Spleen (tissue), 11 donors: ENCODE data around the gene CEBPG. TPM values are rescaled to one million over a fixed set of nuclear protein-coding genes. Genes with fewer than 3 reads are reported as not detected.

Source experiments
- DNase-seq: peaks from one replicate; pipeline ENCODE4 v3.0.0-alpha.2; 2020
- H3K27ac ChIP-seq, 8 donors: fragments of 200-600 bp; sonication (generic) in 7 of 8; 1 replicate in 4 of 8; 2 replicates in 4 of 8; pipeline versions ENCODE4 v1.5.0 to v1.8.0; 2016 to 2021; ENCODE audit warnings: inconsistent platforms in 4 of 8, mild to moderate bottlenecking in 4 of 8, moderate library complexity in 1 of 8
- H3K27me3 ChIP-seq, 7 donors: fragments of 200-600 bp; sonication (generic) in 6 of 7; replicated peaks in 1 of 7; 1 replicate in 4 of 7; 2 replicates in 3 of 7; pipeline versions ENCODE4 v1.5.0 to v1.8.0; 2016 to 2021; ENCODE audit warnings: inconsistent platforms in 3 of 7, mild to moderate bottlenecking in 1 of 7
- H3K36me3 ChIP-seq, 6 donors: fragments of 200-600 bp; sonication (generic) in 5 of 6; 1 replicate in 4 of 6; 2 replicates in 2 of 6; pipeline versions ENCODE4 v1.5.0 to v1.8.0; 2016 to 2021; ENCODE audit warnings: inconsistent platforms in 2 of 6
- H3K4me1 ChIP-seq, 6 donors: fragments of 200-600 bp; sonication (generic) in 5 of 6; 1 replicate in 3 of 6; 2 replicates in 3 of 6; pipeline versions ENCODE4 v1.5.0 to v1.8.0; 2016 to 2021; ENCODE audit warnings: inconsistent platforms in 3 of 6
- H3K4me3 ChIP-seq, 8 donors: fragments of 200-600 bp; sonication (generic) in 7 of 8; 1 replicate in 4 of 8; 2 replicates in 4 of 8; pipeline versions ENCODE4 v1.5.0 to v1.8.0; 2016 to 2021; ENCODE audit warnings: inconsistent platforms in 4 of 8, mild to moderate bottlenecking in 4 of 8, moderate library complexity in 2 of 8
- H3K9me3 ChIP-seq, 8 donors: fragments of 200-600 bp; sonication (generic) in 7 of 8; 1 replicate in 4 of 8; 2 replicates in 4 of 8; pipeline versions ENCODE4 v1.5.0 to v1.8.0; 2016 to 2021; ENCODE audit warnings: inconsistent platforms in 4 of 8
- CTCF ChIP-seq, 11 experiments: fragments of 200-600 bp in 7 of 11; fragments of 450-650 bp in 4 of 11; sonication (generic) in 4 of 11; IDR thresholded peaks in 8 of 11; conservative IDR thresholded peaks in 3 of 11; 1 replicate in 7 of 11; 2 replicates in 4 of 11; pipeline versions ENCODE4 v1.4.0 to v1.8.0; 2016 to 2021; ENCODE audit warnings: antibody characterized with exemption in 11 of 11, inconsistent platforms in 4 of 11, mild to moderate bottlenecking in 1 of 11
- POLR2A ChIP-seq, 3 donors: fragments of 450-650 bp; IDR thresholded peaks; one replicate each; pipeline ENCODE4 v1.5.1; 2017; ENCODE audit warnings: antibody characterized with exemption in 3 of 3, mild to moderate bottlenecking in 1 of 3
- POLR2AphosphoS5 ChIP-seq, 3 donors: sonication (generic); formaldehyde crosslinking; IDR thresholded peaks; one replicate each; pipeline ENCODE4 v1.5.1; 2017; ENCODE audit warnings: antibody characterized with exemption in 3 of 3
- WGBS, 5 donors: extraction: QIAGEN DNeasy Blood & Tissue Kit in 3 of 5; methylation state at CpG; one replicate each; pipeline versions ENCODE4 v1.1.5 to v1.1.7; 2013 to 2018; 5-methylcytosine and 5-hydroxymethylcytosine counted together
- intact Hi-C: fragments of 100-400 bp; cut with DNase I; formaldehyde crosslinking; loops from one replicate; pipeline ENCODE4 v1.15.0; 2023; ENCODE audit warnings: low total_unique reads
- polyA plus RNA-seq, 3 donors: library from polyadenylated mRNA; stranded (reverse); fragments of 200-250 nt; gene quantifications; one replicate each; pipeline ENCODE4 v1.2.1, GENCODE V29; 2013
- total RNA-seq, 7 donors: library from RNA; depleted of rRNA in 3 of 7; stranded (reverse); fragments of >200 nt in 3 of 7; fragmentation: NEBNext Ultra II Directional in 4 of 7; extraction: Animal tissue kit (Norgen Biotek cat#: 25700) in 4 of 7; gene quantifications; one replicate each; pipeline versions ENCODE4 v1.1.0 to v1.2.1, GENCODE V29; 2016 to 2021
- donor health status: healthy with polysubstance abuse.
- donor health status: DM: no; HTN: no; CAD: no; lungs with moderate emphysema.
- donor health status: DM: no; HTN: no; CAD: no.
- donor health status: Bipolar disorder and iron deficiency.
- donor health status: healthy.
- donor health status: DM: no; HTN: no; CAD: no.
- donor health status: DM: yes; HTN: yes; CAD: no.

The CEBPG gene
- total and polyA plus RNA-seq, 10 donors = 9.3 to 21.1 (median 16.0) TPM

GRCh38 chr19:33407716-33408115 is 34.2 kb downstream of the CEBPG start:
- intact Hi-C loops = loop anchor here (2.0 kb wide), 1 partner anchor 173 kb away; no protein-coding TSS in a partner anchor
- DNase-seq = peak; percentile 59

GRCh38 chr19:33408116-33408515 is 34.6 kb downstream of the CEBPG start:
- peaks cover 0 to 54% (median 16%) of the 10 kb centered on the region in 6 donors for H3K36me3 ChIP-seq
- H3K27me3 ChIP-seq = no peaks in the 10 kb centered on the region
- no peak for TF ChIP-seq POLR2AphosphoS5 (IDR thresholded peaks at IDR 0.05)
- no peak for TF ChIP-seq POLR2A (IDR thresholded peaks at IDR 0.05)
- TF ChIP-seq CTCF (IDR thresholded peaks at IDR 0.05 in 8 of 11, conservative IDR thresholded peaks at IDR 0.05 in 3 of 11) = no peak
- intact Hi-C loops = no loop called here
- H3K9me3 ChIP-seq = no peaks in the 10 kb centered on the region
- peaks cover 0 to 6% (median 0%) of the 10 kb centered on the region in 6 donors for H3K4me1 ChIP-seq
- WGBS, 5 donors = 83 to 93% (median 87%) methylated on average over 10 to 13 of the region's 13 CpGs
- no peak overlapping the region for H3K27ac ChIP-seq
- peak; percentile 72 for DNase-seq
- no peak overlapping the region for H3K4me3 ChIP-seq

More at GRCh38 chr19:33407716-33408115, 34.2 kb downstream of the CEBPG start:
- no peaks in the 10 kb centered on the region for H3K27me3 ChIP-seq
- no peak for TF ChIP-seq POLR2A (IDR thresholded peaks at IDR 0.05)
- TF ChIP-seq POLR2AphosphoS5 (IDR thresholded peaks at IDR 0.05) = peak in 1 of 3 donors; percentile 4
- TF ChIP-seq CTCF (IDR thresholded peaks at IDR 0.05 in 8 of 11, conservative IDR thresholded peaks at IDR 0.05 in 3 of 11) = no peak
- H3K4me3 ChIP-seq = no peak overlapping the region
- H3K4me1 ChIP-seq = peaks cover 0 to 6% (median 0%) of the 10 kb centered on the region in 6 donors
- H3K36me3 ChIP-seq = peaks cover 0 to 54% (median 16%) of the 10 kb centered on the region in 6 donors
- no peaks in the 10 kb centered on the region for H3K9me3 ChIP-seq
- 50 to 73% (median 55%) methylated on average over 7 to 12 of the region's 12 CpGs for WGBS, 5 donors
- no peak overlapping the region for H3K27ac ChIP-seq

- Histone ChIP-seq H3K36me3 (peaks cover 0 to 55% (median 16%) of the 10 kb centered on the region in 6 donors), H3K27ac (no peak overlapping the region), H3K9me3 (no peaks in the 10 kb centered on the region), H3K4me1 (peaks cover 0 to 6% (median 0%) of the 10 kb centered on the region in 6 donors), H3K4me3 (no peak overlapping the region), H3K27me3 (no peaks in the 10 kb centered on the region)
- intact Hi-C loops = no loop called here
- WGBS, 5 donors = 87 to 94% (median 91%) methylated on average over 18 of the region's 18 CpGs
- no peak for TF ChIP-seq POLR2AphosphoS5 (IDR thresholded peaks at IDR 0.05)
- no peak for TF ChIP-seq POLR2A (IDR thresholded peaks at IDR 0.05)
- no peak for TF ChIP-seq CTCF (IDR thresholded peaks at IDR 0.05 in 8 of 11, conservative IDR thresholded peaks at IDR 0.05 in 3 of 11)
- DNase-seq = peak; percentile 39
Measured at GRCh38 chr19:33408538-33409434, 35.3 kb downstream of the CEBPG start.
